ENCODE results near the gene FAM200B. TPM values are rescaled to one million over a fixed set of nuclear protein-coding genes. Genes with fewer than 3 reads are reported as not detected.

The FAM200B gene
- total and polyA plus RNA-seq, 2 of the 4 experiments (the other 2 are of a cell fraction), result 16.7 to 18.5 TPM

DNA sequence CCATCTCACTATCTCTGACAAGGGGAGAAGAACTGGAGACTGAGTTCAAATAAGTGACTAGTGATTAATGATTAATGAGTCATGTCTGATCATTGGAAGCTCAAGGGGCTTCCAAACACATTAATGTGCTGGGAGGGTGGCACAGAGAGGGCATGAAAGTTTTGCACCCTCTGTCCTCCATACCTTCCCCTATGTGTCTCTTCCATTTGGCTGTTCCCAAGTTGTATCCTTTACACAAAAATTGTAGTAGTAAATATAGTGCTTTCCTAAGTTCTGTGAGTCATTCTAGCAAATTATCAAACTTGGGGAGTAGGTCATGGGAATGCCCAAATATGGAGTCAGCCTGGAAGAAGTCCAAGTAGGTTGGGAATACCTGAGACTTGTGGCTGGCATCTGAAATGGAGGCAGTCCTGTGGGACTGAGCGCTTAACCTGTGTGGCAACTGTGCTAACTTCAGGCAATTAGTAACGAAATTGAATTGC is 4.1 kb upstream of the FAM200B start:
- Histone ChIP-seq H3K9ac (ENCODE audit: low read depth, low read length) (no peak overlapping the region), H4K91ac (ENCODE audit: insufficient read depth, low read depth, low read length) (0 out of 2 replicates have a peak overlapping the region, but pooled peaks have one; percentile 19), H2BK120ac (ENCODE audit: low read depth, low read length) (peak overlapping the region; percentile 30), H3K9me3 (ENCODE audit: control insufficient read depth, insufficient read depth, low read length) (no peaks in the 10 kb centered on the region), H3K4me2 (ENCODE audit: low read depth, low read length) (peak overlapping the region; percentile 75), H2AK9ac (replicated peaks; ENCODE audit: low read depth, low read length, poor library complexity) (no peak overlapping the region), H3K23ac (ENCODE audit: low read depth, low read length) (peak overlapping the region; percentile 58; the same call in 1 of the 2 replicates), H3K36me3 (ENCODE audit: control insufficient read depth, insufficient read depth, low read length) (no peaks in the 10 kb centered on the region), H3K27me3 (ENCODE audit: control insufficient read depth, insufficient read depth, low read length) (no peaks in the 10 kb centered on the region), H2AK5ac (ENCODE audit: low read depth, low read length) (0 out of 2 replicates have a peak overlapping the region, but pooled peaks have one; percentile 37), H3K79me1 (ENCODE audit: low read depth in 1 of 2, low read length in 2 of 2) (peaks cover 7 to 31% of the 10 kb centered on the region in 2 experiments), H3K14ac (replicated peaks; ENCODE audit: low read depth, low read length) (peak overlapping the region; percentile 53; the same call in 1 of the 2 replicates), H3K4me1 (ENCODE audit: control insufficient read depth, insufficient read depth, low read length) (peaks cover 6% of the 10 kb centered on the region), H2BK20ac (ENCODE audit: low read depth, low read length) (peak overlapping the region; percentile 37), H4K20me1 (ENCODE audit: insufficient read depth, low read length) (no peaks in the 10 kb centered on the region), H2AFZ (replicated peaks; ENCODE audit: low read length, poor library complexity) (no peak overlapping the region), H4K5ac (ENCODE audit: low read depth, low read length) (no peak overlapping the region; the same call in 1 of the 2 replicates), H2BK5ac (ENCODE audit: low read depth, low read length, poor library complexity, severe bottlenecking) (peak overlapping the region; percentile 60), H3K4me3 (ENCODE audit: insufficient read depth, low read depth, low read length) (no peak overlapping the region), H3K9me1 (ENCODE audit: insufficient read depth, low read length) (peaks cover 7% of the 10 kb centered on the region), H3K4ac (ENCODE audit: low read depth, low read length) (peak overlapping the region; percentile 52; the same call in 1 of the 2 replicates), H3K56ac (ENCODE audit: extremely low read depth, insufficient read depth, low read length) (no peak overlapping the region), H3K27ac (ENCODE audit: insufficient read depth, low read length) (no peak overlapping the region), H4K8ac (ENCODE audit: low read depth in 2 of 2, low read length in 2 of 2) (peak overlapping the region in 1 of 2 experiments; percentile 71; a peak in 2 of 4 replicates), H2BK15ac (ENCODE audit: low read depth, low read length) (no peak overlapping the region; the same call in 2 of the 3 replicates), H3K18ac (ENCODE audit: low read depth, low read length) (no peak overlapping the region)
- dilution Hi-C loops (cut with HindIII; ENCODE audit: low sequenced_read_pairs, unreplicated experiment), result no loop called here
- WGBS, 2 experiments (ENCODE audit: extremely low coverage in 2 of 2, insufficient read length in 1 of 2), result 100% methylated on average over 1 of the region's 2 CpGs; no CpG with 5 or more reads in 1 of the 2 experiments
- in situ Hi-C loops (cut with MboI; ENCODE audit: low sequenced_read_pairs), result loop anchor here (25.0 kb wide), 1 partner anchor 665 kb away; the partner anchor contains the start of gene CPEB2
- CTCF ChIA-PET, result interaction anchor here (0.6 kb wide), 1 partner anchor 11 kb away, joined by 4 read pairs; no protein-coding TSS in a partner anchor
- intact Hi-C loops (cut with micrococcal nuclease), result no loop called here
- ATAC-seq (ENCODE audit: low read depth) (no peak), DNase-seq (peak; percentile 48)
- no TSS peak for BruUV-seq (replicated peaks)
- POLR2A ChIA-PET (ENCODE audit: unreplicated experiment), result no interaction called here
- no peak for TF ChIP-seq MAZ (IDR thresholded peaks at IDR 0.05; ENCODE audit: borderline replicate concordance, low read depth, low read length)
- no peak for TF ChIP-seq RFX5 (IDR thresholded peaks at IDR 0.05; ENCODE audit: low read depth, low read length)
- no peak for TF ChIP-seq MXI1 (IDR thresholded peaks at IDR 0.05; ENCODE audit: borderline replicate concordance, low read depth, low read length)
- TF ChIP-seq POLR2A (IDR thresholded peaks at IDR 0.05; ENCODE audit: low read depth, low read length), result no peak
- TF ChIP-seq, protein P1, sequence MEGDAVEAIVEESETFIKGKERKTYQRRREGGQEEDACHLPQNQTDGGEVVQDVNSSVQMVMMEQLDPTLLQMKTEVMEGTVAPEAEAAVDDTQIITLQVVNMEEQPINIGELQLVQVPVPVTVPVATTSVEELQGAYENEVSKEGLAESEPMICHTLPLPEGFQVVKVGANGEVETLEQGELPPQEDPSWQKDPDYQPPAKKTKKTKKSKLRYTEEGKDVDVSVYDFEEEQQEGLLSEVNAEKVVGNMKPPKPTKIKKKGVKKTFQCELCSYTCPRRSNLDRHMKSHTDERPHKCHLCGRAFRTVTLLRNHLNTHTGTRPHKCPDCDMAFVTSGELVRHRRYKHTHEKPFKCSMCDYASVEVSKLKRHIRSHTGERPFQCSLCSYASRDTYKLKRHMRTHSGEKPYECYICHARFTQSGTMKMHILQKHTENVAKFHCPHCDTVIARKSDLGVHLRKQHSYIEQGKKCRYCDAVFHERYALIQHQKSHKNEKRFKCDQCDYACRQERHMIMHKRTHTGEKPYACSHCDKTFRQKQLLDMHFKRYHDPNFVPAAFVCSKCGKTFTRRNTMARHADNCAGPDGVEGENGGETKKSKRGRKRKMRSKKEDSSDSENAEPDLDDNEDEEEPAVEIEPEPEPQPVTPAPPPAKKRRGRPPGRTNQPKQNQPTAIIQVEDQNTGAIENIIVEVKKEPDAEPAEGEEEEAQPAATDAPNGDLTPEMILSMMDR (conservative IDR thresholded peaks at IDR 0.05; ENCODE audit: low read depth, low read length), result no peak
- TF ChIP-seq CEBPB (IDR thresholded peaks at IDR 0.05; ENCODE audit: low read depth, low read length), result no peak
- TF ChIP-seq, protein P2, sequence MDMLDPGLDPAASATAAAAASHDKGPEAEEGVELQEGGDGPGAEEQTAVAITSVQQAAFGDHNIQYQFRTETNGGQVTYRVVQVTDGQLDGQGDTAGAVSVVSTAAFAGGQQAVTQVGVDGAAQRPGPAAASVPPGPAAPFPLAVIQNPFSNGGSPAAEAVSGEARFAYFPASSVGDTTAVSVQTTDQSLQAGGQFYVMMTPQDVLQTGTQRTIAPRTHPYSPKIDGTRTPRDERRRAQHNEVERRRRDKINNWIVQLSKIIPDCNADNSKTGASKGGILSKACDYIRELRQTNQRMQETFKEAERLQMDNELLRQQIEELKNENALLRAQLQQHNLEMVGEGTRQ (IDR thresholded peaks at IDR 0.05; ENCODE audit: low read depth, low read length), result no peak
- TF ChIP-seq CHD1 (IDR thresholded peaks at IDR 0.05; ENCODE audit: low read depth, low read length), result no peak
- TF ChIP-seq BHLHE40 (IDR thresholded peaks at IDR 0.05; ENCODE audit: low read depth, low read length), result no peak
- TF ChIP-seq RCOR1 (IDR thresholded peaks at IDR 0.05; ENCODE audit: insufficient replicate concordance, low read length), result no peak
- no peak for TF ChIP-seq RAD21 (IDR thresholded peaks at IDR 0.05; ENCODE audit: low read length)
- TF ChIP-seq, protein P3, sequence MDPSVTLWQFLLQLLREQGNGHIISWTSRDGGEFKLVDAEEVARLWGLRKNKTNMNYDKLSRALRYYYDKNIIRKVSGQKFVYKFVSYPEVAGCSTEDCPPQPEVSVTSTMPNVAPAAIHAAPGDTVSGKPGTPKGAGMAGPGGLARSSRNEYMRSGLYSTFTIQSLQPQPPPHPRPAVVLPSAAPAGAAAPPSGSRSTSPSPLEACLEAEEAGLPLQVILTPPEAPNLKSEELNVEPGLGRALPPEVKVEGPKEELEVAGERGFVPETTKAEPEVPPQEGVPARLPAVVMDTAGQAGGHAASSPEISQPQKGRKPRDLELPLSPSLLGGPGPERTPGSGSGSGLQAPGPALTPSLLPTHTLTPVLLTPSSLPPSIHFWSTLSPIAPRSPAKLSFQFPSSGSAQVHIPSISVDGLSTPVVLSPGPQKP (IDR thresholded peaks at IDR 0.05; ENCODE audit: borderline replicate concordance, low read depth, low read length), result no peak
- no peak for TF ChIP-seq FOS (IDR thresholded peaks at IDR 0.05; ENCODE audit: low read depth, low read length)
- TF ChIP-seq SMC3 (IDR thresholded peaks at IDR 0.05; ENCODE audit: low read depth, low read length), result no peak
- no peak for TF ChIP-seq MAFK (IDR thresholded peaks at IDR 0.05; ENCODE audit: low read depth, low read length)
- TF ChIP-seq NFE2L2 (IDR thresholded peaks at IDR 0.05; ENCODE audit: low read depth, low read length), result no peak

All from IMR-90 (cell line).